Medulla oblongata (tissue), 1 donor: ENCODE results near the gene ASCC2.
A peak's percentile ranks its signal among the peaks of the same experiment; 100 is the strongest.
"Not testable (repeated sequence)": the region's sequence is repeated elsewhere in the genome, so short reads cannot be mapped to it uniquely, and the experiment has no call there.

Experiments
- DNase-seq: peaks from one replicate; pipeline ENCODE4 v3.0.0-alpha.2; 2015; ENCODE audit errors: extremely low spot score

ASCC2 gene

GRCh38 chr22:29837741-29838598 is at the start of gene ASCC2:
Gene ASCC2, minus strand, starts transcription at chr22:29838274. Its CDS starts 5,949 bp downstream, at chr22:29832325.
- peak; percentile 97 for DNase-seq

- DNase-seq = no peak
Measured at GRCh38 chr22:29887358-29887757, 49.3 kb upstream of the ASCC2 start.

- no peak for DNase-seq
Measured at GRCh38 chr22:29886596-29886995, 48.5 kb upstream of the ASCC2 start.

GRCh38 chr22:29885610-29886009 is 47.5 kb upstream of the ASCC2 start:
- no peak for DNase-seq

- DNase-seq = no peak
Measured at GRCh38 chr22:29883775-29884097, 45.7 kb upstream of the ASCC2 start.

- DNase-seq = peak; percentile 93
Measured at GRCh38 chr22:29883045-29883774, 45.1 kb upstream of the ASCC2 start, which contains the start of gene MTMR3. Gene MTMR3, plus strand, starts transcription at chr22:29883174. Its CDS starts 87,886 bp downstream, at chr22:29971060.

GRCh38 chr22:29882716-29883044 is 44.6 kb upstream of the ASCC2 start:
- DNase-seq = no peak

- no peak for DNase-seq
Measured at GRCh38 chr22:29879753-29880152, 41.7 kb upstream of the ASCC2 start.

- DNase-seq = no peak
Measured at GRCh38 chr22:29877620-29878019, 39.5 kb upstream of the ASCC2 start.

- no peak for DNase-seq
Measured at GRCh38 chr22:29873943-29874342, 35.9 kb upstream of the ASCC2 start.

- peak; percentile 44 for DNase-seq
Measured at GRCh38 chr22:29872989-29873388, 34.9 kb upstream of the ASCC2 start.

GRCh38 chr22:29872144-29872893 is 34.2 kb upstream of the ASCC2 start:
- no peak for DNase-seq

GRCh38 chr22:29871684-29872083 is 33.6 kb upstream of the ASCC2 start:
- peak; percentile 22 for DNase-seq

- DNase-seq = no peak
Measured at GRCh38 chr22:29870574-29870973, 32.5 kb upstream of the ASCC2 start.

- no peak for DNase-seq
Measured at GRCh38 chr22:29867851-29868250, 29.8 kb upstream of the ASCC2 start.

GRCh38 chr22:29867260-29867659 is 29.2 kb upstream of the ASCC2 start:
- DNase-seq = no peak

- DNase-seq = not testable (repeated sequence)
Measured at GRCh38 chr22:29865572-29865971, 27.5 kb upstream of the ASCC2 start.

GRCh38 chr22:29861672-29862297 is 23.7 kb upstream of the ASCC2 start:
- DNase-seq = no peak

GRCh38 chr22:29860006-29860766 is 22.1 kb upstream of the ASCC2 start:
- DNase-seq = no peak

GRCh38 chr22:29859030-29859429 is 21.0 kb upstream of the ASCC2 start:
- DNase-seq = not testable (repeated sequence)

- no peak for DNase-seq
Measured at GRCh38 chr22:29856496-29856895, 18.4 kb upstream of the ASCC2 start.
